Cardiac muscle cell (in vitro differentiated cells and primary cell): ENCODE data around the gene P2RY6. TPM values are rescaled to one million over a fixed set of nuclear protein-coding genes. Genes with fewer than 3 reads are reported as not detected.
A peak's percentile ranks its signal among the peaks of the same experiment; 100 is the strongest.

Experiments used
- DNase-seq, 2 donors: peaks; one replicate each; pipeline versions ENCODE4 v3.0.0 to v3.0.0-alpha.2; 2010 to 2017; ENCODE audit warnings: low read depth in 1 of 2, low spot score in 1 of 2
- H3K27ac ChIP-seq: fragments of 200-600 bp; sonication (generic); 2 replicates; pipeline ENCODE4 v1.5.1; 2016
- H3K27me3 ChIP-seq: fragments of 200-600 bp; sonication (generic); 2 replicates; pipeline ENCODE4 v1.6.0; 2016; ENCODE audit warnings: control low read depth
- H3K36me3 ChIP-seq: fragments of 200-600 bp; sonication (generic); 2 replicates; pipeline ENCODE4 v1.5.1; 2016; ENCODE audit warnings: control low read depth
- H3K4me1 ChIP-seq: fragments of 200-600 bp; sonication (generic); 2 replicates; pipeline ENCODE4 v1.8.1; 2017; ENCODE audit warnings: low read depth, mild to moderate bottlenecking, mixed run types
- H3K4me3 ChIP-seq: fragments of 200-600 bp; sonication (generic); 2 replicates; pipeline ENCODE4 v1.5.1; 2016; ENCODE audit warnings: mild to moderate bottlenecking
- H3K9me3 ChIP-seq: fragments of 200-600 bp; sonication (generic); 2 replicates; pipeline ENCODE4 v1.5.1; 2017; ENCODE audit warnings: low read depth, mild to moderate bottlenecking, control low read depth
- polyA plus RNA-seq: library from polyadenylated mRNA; unstranded; fragments of >200 nt; fragmentation: Nextera tagmentation; extraction: Ambion mirVana; gene quantifications from 2 replicates; pipeline ENCODE4 v1.2.1, GENCODE V29; 2016
- total RNA-seq: library from RNA; depleted of rRNA; stranded (reverse); fragments of >200 nt; gene quantifications from 2 replicates; pipeline ENCODE4 v1.2.3, GENCODE V29; 2016
- TF ChIP-seq, protein P1 (sequence below): IDR thresholded peaks from 2 replicates; pipeline ENCODE4 v1.5.1; 2012; ENCODE audit warnings: low read depth, mild to moderate bottlenecking, low read length

The P2RY6 gene, protein sequence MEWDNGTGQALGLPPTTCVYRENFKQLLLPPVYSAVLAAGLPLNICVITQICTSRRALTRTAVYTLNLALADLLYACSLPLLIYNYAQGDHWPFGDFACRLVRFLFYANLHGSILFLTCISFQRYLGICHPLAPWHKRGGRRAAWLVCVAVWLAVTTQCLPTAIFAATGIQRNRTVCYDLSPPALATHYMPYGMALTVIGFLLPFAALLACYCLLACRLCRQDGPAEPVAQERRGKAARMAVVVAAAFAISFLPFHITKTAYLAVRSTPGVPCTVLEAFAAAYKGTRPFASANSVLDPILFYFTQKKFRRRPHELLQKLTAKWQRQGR
- total RNA-seq: 0.07 and 0.39 TPM in 2 replicates
- polyA plus RNA-seq: not detected in 2 replicates

DNA sequence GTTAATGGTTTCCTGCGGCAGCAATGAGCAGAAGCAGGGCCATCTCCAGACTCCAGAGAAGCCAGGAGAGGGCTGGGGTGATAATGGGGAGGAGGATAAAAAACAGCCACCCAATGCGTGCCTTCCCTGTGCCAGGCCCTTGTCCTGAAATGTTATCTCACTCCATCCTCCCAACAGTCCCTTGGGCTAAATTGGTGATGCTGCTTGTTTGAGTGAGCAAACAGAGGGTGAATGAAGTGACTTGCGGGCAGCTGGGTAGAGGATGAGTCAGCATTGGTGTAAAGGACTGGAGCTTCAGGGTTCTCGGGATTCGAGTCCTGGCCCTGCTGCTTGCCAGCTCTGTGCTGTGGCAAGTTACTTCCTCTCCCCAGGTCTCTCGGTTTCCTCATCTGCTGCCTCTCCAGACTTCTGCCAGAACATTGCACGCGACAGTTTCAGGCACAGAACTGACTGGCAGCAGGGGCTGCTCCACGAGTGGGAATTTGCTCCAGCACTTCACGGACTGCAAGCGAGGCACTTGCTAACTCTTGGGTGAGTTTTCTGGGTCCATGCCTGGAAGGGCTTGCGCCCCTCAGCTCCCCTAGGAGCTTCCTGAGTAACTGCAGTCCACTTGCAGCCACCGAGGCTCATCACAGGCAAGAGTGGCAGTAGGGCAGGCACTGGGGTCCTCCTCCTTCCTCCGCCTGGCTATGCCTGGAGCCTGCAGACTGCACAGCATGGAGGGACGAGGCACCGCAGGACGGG, at the start of gene P2RY6:
TSS of gene P2RY6 (plus strand) at position 403 of the 744 bp plus-strand sequence. CDS start 24,181 bp downstream, outside the sequence.
- TF ChIP-seq, protein P1, sequence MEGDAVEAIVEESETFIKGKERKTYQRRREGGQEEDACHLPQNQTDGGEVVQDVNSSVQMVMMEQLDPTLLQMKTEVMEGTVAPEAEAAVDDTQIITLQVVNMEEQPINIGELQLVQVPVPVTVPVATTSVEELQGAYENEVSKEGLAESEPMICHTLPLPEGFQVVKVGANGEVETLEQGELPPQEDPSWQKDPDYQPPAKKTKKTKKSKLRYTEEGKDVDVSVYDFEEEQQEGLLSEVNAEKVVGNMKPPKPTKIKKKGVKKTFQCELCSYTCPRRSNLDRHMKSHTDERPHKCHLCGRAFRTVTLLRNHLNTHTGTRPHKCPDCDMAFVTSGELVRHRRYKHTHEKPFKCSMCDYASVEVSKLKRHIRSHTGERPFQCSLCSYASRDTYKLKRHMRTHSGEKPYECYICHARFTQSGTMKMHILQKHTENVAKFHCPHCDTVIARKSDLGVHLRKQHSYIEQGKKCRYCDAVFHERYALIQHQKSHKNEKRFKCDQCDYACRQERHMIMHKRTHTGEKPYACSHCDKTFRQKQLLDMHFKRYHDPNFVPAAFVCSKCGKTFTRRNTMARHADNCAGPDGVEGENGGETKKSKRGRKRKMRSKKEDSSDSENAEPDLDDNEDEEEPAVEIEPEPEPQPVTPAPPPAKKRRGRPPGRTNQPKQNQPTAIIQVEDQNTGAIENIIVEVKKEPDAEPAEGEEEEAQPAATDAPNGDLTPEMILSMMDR: no peak
- Histone ChIP-seq H3K36me3 (no peaks in the 10 kb centered on the region), H3K27me3 (peaks cover 3% of the 10 kb centered on the region), H3K4me1 (peaks cover 4% of the 10 kb centered on the region), H3K27ac (no peak within 1 kb of the TSS), H3K9me3 (no peaks in the 10 kb centered on the region), H3K4me3 (no peak within 1 kb of the TSS)
- DNase-seq: peak in 1 of 2 donors; percentile 54

DNA sequence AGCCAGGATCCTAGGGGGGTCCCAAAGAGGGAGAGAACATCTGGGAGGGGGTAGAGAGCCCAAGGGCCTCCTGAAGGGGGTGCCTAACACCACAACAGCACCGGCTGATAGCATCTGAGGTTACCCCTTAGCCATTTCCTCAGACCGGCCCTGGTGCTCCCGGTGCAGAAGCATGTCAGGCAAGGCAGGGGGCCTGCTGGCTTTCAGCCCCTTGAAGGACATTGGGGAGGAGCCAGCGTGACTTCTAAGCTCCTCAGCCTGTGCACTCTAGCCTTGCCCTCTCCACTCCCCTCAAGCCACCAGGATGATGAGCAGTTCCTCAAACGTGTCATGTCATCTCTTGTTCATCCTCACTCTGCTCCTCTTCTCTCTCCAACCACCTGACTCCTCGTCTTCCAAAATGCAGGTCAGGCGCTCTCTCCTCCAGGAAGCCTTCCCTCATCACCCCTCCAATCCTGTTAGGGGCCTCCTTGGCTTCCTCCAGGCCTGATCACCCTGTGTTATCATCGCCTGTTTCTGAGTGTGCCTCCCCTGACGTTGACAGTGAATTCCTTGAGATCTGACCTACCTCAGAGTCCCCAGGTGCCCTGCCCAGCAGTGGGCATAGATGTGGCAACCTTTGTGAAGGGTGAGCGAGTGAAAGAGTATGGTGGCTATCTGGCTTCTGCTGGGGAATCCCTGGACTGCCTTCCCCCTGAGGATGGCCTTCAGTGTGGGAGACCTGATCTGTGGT, 48.0 kb upstream of the P2RY6 start:
- H3K27ac ChIP-seq: no peak overlapping the region
- TF ChIP-seq, protein P1: no peak
- H3K9me3 ChIP-seq: no peaks in the 10 kb centered on the region
- peaks cover 4% of the 10 kb centered on the region for H3K4me1 ChIP-seq
- no peak overlapping the region for H3K4me3 ChIP-seq
- H3K27me3 ChIP-seq: peaks cover 5% of the 10 kb centered on the region
- no peaks in the 10 kb centered on the region for H3K36me3 ChIP-seq
- no peak for DNase-seq

DNA sequence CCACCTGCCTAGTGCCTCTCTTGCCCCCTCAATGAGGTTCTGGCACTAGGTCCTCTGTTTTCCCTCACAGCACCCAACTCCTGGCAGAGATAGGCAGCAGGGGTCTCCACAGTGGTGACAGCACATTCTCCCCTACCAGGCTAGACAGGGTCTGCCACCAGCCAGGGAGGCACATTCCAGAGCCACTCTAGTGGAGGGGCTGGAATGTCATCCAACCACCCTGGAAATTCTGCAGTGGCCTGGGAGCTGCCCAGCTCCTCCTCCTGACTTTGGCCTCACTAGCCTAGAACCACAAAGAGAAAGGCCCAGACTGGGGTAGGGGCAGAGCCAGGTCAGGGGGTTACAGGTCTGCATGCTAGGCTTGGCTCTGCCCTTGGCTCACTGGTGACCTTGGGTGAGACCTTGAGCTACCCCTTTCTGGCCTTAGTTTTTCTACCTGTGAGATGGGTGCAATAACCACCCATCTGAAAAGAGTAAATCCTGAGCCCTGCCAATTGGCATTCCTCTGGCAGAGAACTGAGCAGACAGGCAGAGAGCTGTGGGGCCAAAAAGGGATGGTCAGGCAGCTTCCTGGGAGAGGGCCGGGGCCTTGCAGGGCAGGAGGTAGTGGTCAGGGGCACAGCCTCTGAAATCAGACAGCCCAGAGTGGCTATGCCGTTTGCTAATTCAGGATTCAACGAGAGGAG, 47.0 kb upstream of the P2RY6 start:
- TF ChIP-seq, protein P1: no peak
- Histone ChIP-seq H3K27ac (no peak overlapping the region), H3K4me3 (no peak overlapping the region), H3K27me3 (no peaks in the 10 kb centered on the region), H3K4me1 (peaks cover 8% of the 10 kb centered on the region), H3K36me3 (no peaks in the 10 kb centered on the region), H3K9me3 (no peaks in the 10 kb centered on the region)
- DNase-seq: peak in 1 of 2 donors; percentile 61

DNA sequence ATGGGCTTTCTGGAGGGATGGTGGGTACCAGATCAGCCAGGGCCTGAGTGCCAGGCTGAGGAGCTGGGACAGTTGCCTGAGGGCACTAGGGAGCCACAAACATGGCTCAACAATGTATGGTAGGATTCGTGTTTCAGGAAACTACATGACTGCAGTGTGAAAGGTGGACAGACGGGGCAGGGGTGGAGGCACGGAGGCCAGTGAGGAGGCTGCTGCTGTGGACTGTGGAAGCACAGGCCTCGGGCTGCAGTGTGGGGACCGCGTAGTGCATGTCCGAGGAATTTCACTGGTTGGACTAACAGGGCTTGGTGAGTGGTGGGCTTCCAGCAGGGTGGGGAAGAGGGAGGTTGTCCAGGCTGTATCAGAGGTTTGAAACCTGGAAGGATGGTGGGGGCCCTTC, 46.3 kb upstream of the P2RY6 start:
- H3K4me1 ChIP-seq: peaks cover 8% of the 10 kb centered on the region
- DNase-seq: no peak

More for the DNA sequence above, 46.3 kb upstream of the P2RY6 start:
- no peaks in the 10 kb centered on the region for H3K9me3 ChIP-seq
- no peak overlapping the region for H3K4me3 ChIP-seq
- TF ChIP-seq, protein P1: no peak
- H3K27me3 ChIP-seq: no peaks in the 10 kb centered on the region
- no peak overlapping the region for H3K27ac ChIP-seq
- H3K36me3 ChIP-seq: no peaks in the 10 kb centered on the region
